HepG2 (cell line): ENCODE results near the gene GALNT12. TPM values are rescaled to one million over a fixed set of nuclear protein-coding genes. Genes with fewer than 3 reads are reported as not detected.

ENCODE experiments used
- ATAC-seq: fragments of 200-7000 bp; cut with Tn5 transposase; 3 replicates; pipeline ENCODE4 v1.9.1; 2020; ENCODE audit warnings: mild to moderate bottlenecking, moderate library complexity
- BruUV-seq: library from RNA; stranded (reverse); fragments of 400-500 nt; replicated peaks from 2 replicates; lab custom pipeline; 2021; lab: Mats Ljungman, UMichigan
- CTCF ChIA-PET: fragments of 300-600 bp; formaldehyde crosslinking; extraction: SDS; loops from one replicate; lab custom pipeline; 2021; ENCODE audit warnings: low total read pairs, inconsistent platforms, low intra/inter-chr PET ratio; lab: Yijun Ruan, JAX
- POLR2A ChIA-PET: fragments of 350-600 bp; sonication (Branson Sonifier 250); formaldehyde crosslinking; loops from one replicate; lab custom pipeline; 2020; ENCODE audit warnings: antibody characterized with exemption, inconsistent platforms; lab: Yijun Ruan, JAX
- DNase-seq: peaks from one replicate; pipeline ENCODE4 v3.0.0-alpha.2; 2015; ENCODE audit warnings: low spot score
- FAIRE-seq: peaks from 3 replicates; lab custom pipeline; 2011; peaks lifted over from hg19 to GRCh38; lab: Jason Lieb, UNC
- H2AFZ ChIP-seq: one replicate; pipeline ENCODE4 v1.6.1; 2011; ENCODE audit warnings: low read length, inconsistent platforms
- H3K27ac ChIP-seq: fragments of 300-600 bp; 3 replicates; pipeline ENCODE4 v1.8.0; 2011; ENCODE audit warnings: mixed run types, mild to moderate bottlenecking, mixed read lengths, low read length, inconsistent platforms; ENCODE audit not compliant: insufficient read depth; ENCODE audit errors: extremely low read length
- H3K27me3 ChIP-seq, 2 experiments: fragments of 200-600 bp in 1 of 2; 2 replicates in 1 of 2; 3 replicates in 1 of 2; pipeline versions ENCODE4 v1.6.0 to v1.8.0; 2011; ENCODE audit warnings: low read length in 2 of 2, mild to moderate bottlenecking in 2 of 2, moderate library complexity in 2 of 2, inconsistent platforms in 1 of 2; ENCODE audit not compliant: insufficient read depth in 2 of 2, control insufficient read depth in 1 of 2
- H3K36me3 ChIP-seq, 2 experiments: fragments of 200-600 bp in 1 of 2; replicated peaks in 1 of 2; 2 replicates in 1 of 2; 3 replicates in 1 of 2; pipeline versions ENCODE4 v1.5.1 to v1.8.0; 2011; ENCODE audit warnings: low read length in 2 of 2, inconsistent platforms in 1 of 2; ENCODE audit not compliant: insufficient read depth in 2 of 2, control insufficient read depth in 1 of 2
- H3K4me1 ChIP-seq: 2 replicates; pipeline ENCODE4 v1.5.1; 2012; ENCODE audit warnings: low read length, inconsistent platforms; ENCODE audit not compliant: insufficient read depth
- H3K4me2 ChIP-seq: 2 replicates; pipeline ENCODE4 v1.6.0; 2011; ENCODE audit warnings: low read depth, low read length, inconsistent platforms
- H3K4me3 ChIP-seq, 3 experiments: fragments of 200-600 bp in 1 of 3; sonication (generic), shearing (Covaris generic) in 1 of 3; replicated peaks in 1 of 3; 2 replicates each; pipeline ENCODE4 v1.5.1; 2011 to 2016; ENCODE audit warnings: low read length in 3 of 3, inconsistent platforms in 2 of 3, low read depth in 2 of 3, mild to moderate bottlenecking in 2 of 3, control low read depth in 1 of 3, mixed read lengths in 1 of 3; ENCODE audit not compliant: insufficient read depth in 1 of 3
- H3K79me2 ChIP-seq: one replicate; pipeline ENCODE4 v1.6.1; 2011; ENCODE audit warnings: low read length, inconsistent platforms; ENCODE audit not compliant: insufficient read depth
- H3K9ac ChIP-seq: 2 replicates; pipeline ENCODE4 v1.6.0; 2011; ENCODE audit warnings: mild to moderate bottlenecking, low read depth, low read length, inconsistent platforms; ENCODE audit not compliant: insufficient read depth
- H3K9me3 ChIP-seq: 2 replicates; pipeline ENCODE4 v1.5.1; 2012; ENCODE audit warnings: mild to moderate bottlenecking, low read length
- H4K20me1 ChIP-seq: 2 replicates; pipeline ENCODE4 v1.6.0; 2011; ENCODE audit warnings: inconsistent platforms, mild to moderate bottlenecking, low read length, moderate library complexity; ENCODE audit not compliant: insufficient read depth
- ATF7 ChIP-seq, 2 experiments: fragments of 450-650 bp in 1 of 2; sonication (generic) in 1 of 2; formaldehyde crosslinking in 1 of 2; IDR thresholded peaks; 2 replicates each; pipeline versions ENCODE4 v1.4.0 to v1.6.1; 2016 to 2020; ENCODE audit warnings: antibody characterized with exemption in 1 of 2, mild to moderate bottlenecking in 1 of 2, missing genetic modification reagents in 1 of 2
- MIER2 ChIP-seq: IDR thresholded peaks from 2 replicates; pipeline ENCODE4 v1.6.1; 2016; ENCODE audit warnings: missing biosample characterization, missing genetic modification reagents
- SRY ChIP-seq: sonication (generic); formaldehyde crosslinking; IDR thresholded peaks from 2 replicates; pipeline ENCODE4 v1.8.0; 2022; ENCODE audit warnings: mild to moderate bottlenecking, missing genetic modification reagents
- ZNF781 ChIP-seq: sonication (generic); formaldehyde crosslinking; IDR thresholded peaks from 2 replicates; pipeline ENCODE4 v1.5.1; 2020; ENCODE audit warnings: borderline replicate concordance, mild to moderate bottlenecking, missing genetic modification reagents; ENCODE audit errors: not compliant biosample characterization
- ZXDC ChIP-seq: sonication (generic); formaldehyde crosslinking; IDR thresholded peaks from 2 replicates; pipeline ENCODE4 v1.5.0; 2020; ENCODE audit warnings: mild to moderate bottlenecking, missing genetic modification reagents
- WGBS: methylation state at CpG from one replicate; pipeline ENCODE4 v1.1.6; 2017; ENCODE audit warnings: low lambda C conversion rate; 5-methylcytosine and 5-hydroxymethylcytosine counted together
- in situ Hi-C: cut with HindIII; loops from 2 replicates; pipeline ENCODE4 v1.10.0; 2017; ENCODE audit warnings: low pct_unique_long_range_greater_than_20kb; ENCODE audit not compliant: extremely low pct_ligation_motif_present
- intact Hi-C: fragments of 100-400 bp; cut with micrococcal nuclease; formaldehyde crosslinking; loops from one replicate; pipeline ENCODE4 v1.10.0; 2022; ENCODE audit not compliant: unreplicated experiment
- polyA plus RNA-seq, 8 experiments: library from polyadenylated mRNA; depleted of rRNA in 3 of 8; stranded (reverse) in 7 of 8; unstranded in 1 of 8; fragments of >200 nt; fragmentation: Illumina TruSeq in 4 of 8; extraction: Trizol in 4 of 8; gene quantifications; 2 replicates each; pipeline versions ENCODE4 v1.2.1 to v1.2.3, GENCODE V29; 2011 to 2016; ENCODE audit warnings: low read depth in 4 of 8, missing spikeins in 1 of 8, mixed read lengths in 1 of 8; ENCODE audit not compliant: insufficient read depth in 1 of 8
- total RNA-seq, 5 experiments: library from RNA; depleted of rRNA; stranded (reverse); fragments of >200 nt; fragmentation: Illumina TruSeq; extraction: Trizol; gene quantifications; 2 replicates each; pipeline ENCODE4 v1.2.3, GENCODE V29; 2016; ENCODE audit warnings: low read depth in 1 of 5

GALNT12 gene
- total and polyA plus RNA-seq, 2 of the 13 experiments (the other 11 are each of a cell fraction or from before 2014, with no cell fraction given), result 0.07 TPM; not detected in 1

GRCh38 chr9:98765256-98765655 is 42.2 kb upstream of the GALNT12 start:
- FAIRE-seq, result no peak
- ChIA-PET CTCF (no interaction called here), POLR2A (no interaction called here)

More at GRCh38 chr9:98765256-98765655, 42.2 kb upstream of the GALNT12 start:
- 90% methylated on average over 1 of the region's 1 CpG for WGBS
- Histone ChIP-seq H3K27ac (no peak overlapping the region), H3K9ac (no peak overlapping the region), H3K4me2 (no peak overlapping the region), H3K9me3 (no peaks in the 10 kb centered on the region), H2AFZ (no peak overlapping the region), H3K27me3 (no peaks in the 10 kb centered on the region), H3K4me3 (no peak overlapping the region), H3K4me1 (no peaks in the 10 kb centered on the region), H3K36me3 (peaks cover 0 to 2% of the 10 kb centered on the region in 2 experiments; a peak in 1 of 5 replicates), H3K79me2 (no peaks in the 10 kb centered on the region), H4K20me1 (no peaks in the 10 kb centered on the region)
- intact Hi-C loops, result no loop called here
- BruUV-seq, result no TSS peak
- TF ChIP-seq ATF7 (IDR thresholded peaks at IDR 0.05) (peak; percentile 38; the same call in 1 of the 2 replicates), ATF7 (CRISPR knock-in tag; IDR thresholded peaks at IDR 0.05) (no peak), SRY (no peak), ZNF781 (CRISPR knock-in tag) (no peak), MIER2 (CRISPR knock-in tag) (no peak), ZXDC (no peak)
- in situ Hi-C loops, result no loop called here
- ATAC-seq (no peak), DNase-seq (no peak)
